ENCODE measurements around the gene GABRB1.

DNA sequence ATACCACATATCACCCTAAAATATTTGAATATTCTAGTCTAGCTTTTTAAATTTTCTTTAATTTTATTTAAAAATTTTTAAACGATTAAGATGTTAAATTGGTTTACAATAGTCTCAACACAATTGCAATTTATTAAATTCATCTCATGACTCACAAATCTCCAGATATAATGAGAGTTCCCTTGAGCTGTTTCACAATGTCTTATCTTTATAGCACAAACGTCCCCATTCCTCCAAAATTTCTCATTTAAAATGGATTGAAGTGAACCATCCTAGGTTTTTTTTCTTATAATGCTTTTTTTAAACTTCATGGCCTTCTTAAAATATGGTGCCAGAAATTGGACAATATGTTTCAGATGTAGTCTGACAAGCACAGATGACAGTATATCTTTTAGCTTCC is 204.4 kb downstream of the GABRB1 start:
- TF ChIP-seq, protein P1, sequence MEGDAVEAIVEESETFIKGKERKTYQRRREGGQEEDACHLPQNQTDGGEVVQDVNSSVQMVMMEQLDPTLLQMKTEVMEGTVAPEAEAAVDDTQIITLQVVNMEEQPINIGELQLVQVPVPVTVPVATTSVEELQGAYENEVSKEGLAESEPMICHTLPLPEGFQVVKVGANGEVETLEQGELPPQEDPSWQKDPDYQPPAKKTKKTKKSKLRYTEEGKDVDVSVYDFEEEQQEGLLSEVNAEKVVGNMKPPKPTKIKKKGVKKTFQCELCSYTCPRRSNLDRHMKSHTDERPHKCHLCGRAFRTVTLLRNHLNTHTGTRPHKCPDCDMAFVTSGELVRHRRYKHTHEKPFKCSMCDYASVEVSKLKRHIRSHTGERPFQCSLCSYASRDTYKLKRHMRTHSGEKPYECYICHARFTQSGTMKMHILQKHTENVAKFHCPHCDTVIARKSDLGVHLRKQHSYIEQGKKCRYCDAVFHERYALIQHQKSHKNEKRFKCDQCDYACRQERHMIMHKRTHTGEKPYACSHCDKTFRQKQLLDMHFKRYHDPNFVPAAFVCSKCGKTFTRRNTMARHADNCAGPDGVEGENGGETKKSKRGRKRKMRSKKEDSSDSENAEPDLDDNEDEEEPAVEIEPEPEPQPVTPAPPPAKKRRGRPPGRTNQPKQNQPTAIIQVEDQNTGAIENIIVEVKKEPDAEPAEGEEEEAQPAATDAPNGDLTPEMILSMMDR (IDR thresholded peaks at IDR 0.05 in 2 of 3, conservative IDR thresholded peaks at IDR 0.05 in 1 of 3; ENCODE audit: borderline replicate concordance in 1 of 3, insufficient read depth in 1 of 3, low read depth in 2 of 3, low read length in 2 of 3): no peak
- TF ChIP-seq RAD21 (IDR thresholded peaks at IDR 0.05; ENCODE audit: low read depth) (no peak), CBX3 (IDR thresholded peaks at IDR 0.05; ENCODE audit: low read depth) (no peak), TCF7L2 (IDR thresholded peaks at IDR 0.05; ENCODE audit: borderline replicate concordance, extremely low read depth, insufficient read depth, insufficient read length) (no peak), POLR2AphosphoS5 (IDR thresholded peaks at IDR 0.05; ENCODE audit: low read depth, low read length) (no peak), YY1 (IDR thresholded peaks at IDR 0.05; ENCODE audit: extremely low read depth, insufficient replicate concordance, low read depth, low read length) (no peak), EZH2 (IDR thresholded peaks at IDR 0.05) (no peak), EGR1 (IDR thresholded peaks at IDR 0.05; ENCODE audit: low read depth) (no peak), POLR2A (IDR thresholded peaks at IDR 0.05; ENCODE audit: borderline replicate concordance, extremely low read depth, insufficient read depth, insufficient read length) (no peak), ELF1 (IDR thresholded peaks at IDR 0.05; ENCODE audit: borderline replicate concordance, low read depth) (no peak)
- TF ChIP-seq, protein P2, sequence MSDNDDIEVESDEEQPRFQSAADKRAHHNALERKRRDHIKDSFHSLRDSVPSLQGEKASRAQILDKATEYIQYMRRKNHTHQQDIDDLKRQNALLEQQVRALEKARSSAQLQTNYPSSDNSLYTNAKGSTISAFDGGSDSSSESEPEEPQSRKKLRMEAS (IDR thresholded peaks at IDR 0.05): no peak

Data from HCT116 (cell line).